ENCODE data around the gene MYBBP1A.

MYBBP1A gene

GRCh38 chr17:4506892-4507291, 48.3 kb downstream of the MYBBP1A start:
- TF ChIP-seq CTCF (IDR thresholded peaks at IDR 0.05; ENCODE audit: insufficient read depth, low read depth, low read length, missing control alignments) = no peak
- H3K4me3 ChIP-seq (ENCODE audit: low read depth, low read length) = no peak overlapping the region
- no peak for DNase-seq (ENCODE audit: low read depth)

- no peak for DNase-seq (ENCODE audit: low read depth)
- TF ChIP-seq CTCF (IDR thresholded peaks at IDR 0.05; ENCODE audit: insufficient read depth, low read depth, low read length, missing control alignments) = no peak
These were observed 48.9 kb downstream of the MYBBP1A start for GRCh38 chr17:4506175-4506813.

GRCh38 chr17:4505187-4505586, 50.0 kb downstream of the MYBBP1A start:
- no peak for DNase-seq (ENCODE audit: low read depth)
- no peak overlapping the region for H3K4me3 ChIP-seq (ENCODE audit: low read depth, low read length)
- no peak for TF ChIP-seq CTCF (IDR thresholded peaks at IDR 0.05; ENCODE audit: insufficient read depth, low read depth, low read length, missing control alignments)

More at GRCh38 chr17:4506175-4506813, 48.9 kb downstream of the MYBBP1A start:
- no peak overlapping the region for H3K4me3 ChIP-seq (ENCODE audit: low read depth, low read length)

- no peak for DNase-seq (ENCODE audit: low read depth)
- H3K4me3 ChIP-seq (ENCODE audit: low read depth, low read length) = no peak overlapping the region
- no peak for TF ChIP-seq CTCF (IDR thresholded peaks at IDR 0.05; ENCODE audit: insufficient read depth, low read depth, low read length, missing control alignments)
These were observed 51.0 kb downstream of the MYBBP1A start for GRCh38 chr17:4504188-4504587.

- no peak for DNase-seq (ENCODE audit: low read depth)
- TF ChIP-seq CTCF (IDR thresholded peaks at IDR 0.05; ENCODE audit: insufficient read depth, low read depth, low read length, missing control alignments) = no peak
- no peak overlapping the region for H3K4me3 ChIP-seq (ENCODE audit: low read depth, low read length)
These were observed 51.7 kb downstream of the MYBBP1A start for GRCh38 chr17:4503283-4504025.

- no peak for TF ChIP-seq CTCF (IDR thresholded peaks at IDR 0.05; ENCODE audit: insufficient read depth, low read depth, low read length, missing control alignments)
- H3K4me3 ChIP-seq (ENCODE audit: low read depth, low read length) = no peak overlapping the region
- DNase-seq (ENCODE audit: low read depth) = no peak
These were observed 52.6 kb downstream of the MYBBP1A start for GRCh38 chr17:4502466-4503154.

All from GM12865 (cell line).